Prostate gland (tissue), 2 donors: ENCODE results near the gene COX19.

ENCODE experiments used
- POLR2A ChIP-seq: fragments of 450-650 bp; IDR thresholded peaks from one replicate; pipeline ENCODE4 v1.6.1; 2016; ENCODE audit warnings: antibody characterized with exemption, mild to moderate bottlenecking
- POLR2AphosphoS5 ChIP-seq: sonication (generic); formaldehyde crosslinking; IDR thresholded peaks from one replicate; pipeline ENCODE4 v1.6.1; 2017; ENCODE audit warnings: antibody characterized with exemption
- TF ChIP-seq, protein P1 (sequence below), 4 experiments: fragments of 200-600 bp in 2 of 4; fragments of 450-650 bp in 2 of 4; sonication (generic) in 2 of 4; IDR thresholded peaks; 1 replicate in 3 of 4; 2 replicates in 1 of 4; pipeline ENCODE4 v1.5.1; 2016 to 2019; ENCODE audit warnings: antibody characterized with exemption in 4 of 4, mild to moderate bottlenecking in 2 of 4, moderate library complexity in 2 of 4

DNA sequence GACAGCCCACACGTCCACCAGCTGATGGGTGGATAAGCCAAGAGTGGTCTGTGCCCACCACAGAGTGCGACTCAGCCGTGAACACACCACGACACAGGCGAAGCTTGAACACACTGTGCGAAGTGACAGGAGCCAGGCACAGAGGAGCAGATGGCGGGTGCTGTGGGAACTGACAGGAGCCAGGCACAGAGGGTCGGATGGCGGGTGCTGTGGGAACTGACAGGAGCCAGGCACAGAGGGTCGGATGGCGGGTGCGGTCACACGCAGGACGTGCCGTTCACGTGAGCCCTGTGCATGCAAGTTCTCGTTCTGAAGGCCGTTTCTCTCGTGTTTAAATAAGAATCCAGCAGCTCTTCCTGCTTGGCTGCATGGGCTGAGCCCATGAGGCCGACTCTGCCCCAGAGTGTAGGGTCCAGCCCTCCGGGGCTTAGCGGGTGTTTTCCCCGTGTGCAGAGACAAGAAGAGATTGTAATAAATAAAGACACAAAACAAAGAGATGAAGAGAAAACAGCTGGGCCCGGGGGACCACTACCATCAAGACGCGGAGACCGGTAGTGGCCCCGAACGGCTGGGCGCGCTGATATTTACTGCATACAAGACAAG lies 15.0 kb downstream of the COX19 start:
- TF ChIP-seq, protein P1, sequence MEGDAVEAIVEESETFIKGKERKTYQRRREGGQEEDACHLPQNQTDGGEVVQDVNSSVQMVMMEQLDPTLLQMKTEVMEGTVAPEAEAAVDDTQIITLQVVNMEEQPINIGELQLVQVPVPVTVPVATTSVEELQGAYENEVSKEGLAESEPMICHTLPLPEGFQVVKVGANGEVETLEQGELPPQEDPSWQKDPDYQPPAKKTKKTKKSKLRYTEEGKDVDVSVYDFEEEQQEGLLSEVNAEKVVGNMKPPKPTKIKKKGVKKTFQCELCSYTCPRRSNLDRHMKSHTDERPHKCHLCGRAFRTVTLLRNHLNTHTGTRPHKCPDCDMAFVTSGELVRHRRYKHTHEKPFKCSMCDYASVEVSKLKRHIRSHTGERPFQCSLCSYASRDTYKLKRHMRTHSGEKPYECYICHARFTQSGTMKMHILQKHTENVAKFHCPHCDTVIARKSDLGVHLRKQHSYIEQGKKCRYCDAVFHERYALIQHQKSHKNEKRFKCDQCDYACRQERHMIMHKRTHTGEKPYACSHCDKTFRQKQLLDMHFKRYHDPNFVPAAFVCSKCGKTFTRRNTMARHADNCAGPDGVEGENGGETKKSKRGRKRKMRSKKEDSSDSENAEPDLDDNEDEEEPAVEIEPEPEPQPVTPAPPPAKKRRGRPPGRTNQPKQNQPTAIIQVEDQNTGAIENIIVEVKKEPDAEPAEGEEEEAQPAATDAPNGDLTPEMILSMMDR (IDR thresholded peaks at IDR 0.05): no peak
- TF ChIP-seq POLR2A: no peak
- no peak for TF ChIP-seq POLR2AphosphoS5
